Esophagus squamous epithelium (tissue), 5 donors: ENCODE data around the gene SLC16A9. TPM values are rescaled to one million over a fixed set of nuclear protein-coding genes. Genes with fewer than 3 reads are reported as not detected.
"Not testable (repeated sequence)": the region's sequence is repeated elsewhere in the genome, so short reads cannot be mapped to it uniquely, and the experiment has no call there.

ENCODE experiments used
- DNase-seq: peaks from one replicate; lab custom pipeline; 2025; lab: John Stamatoyannopoulos, UW
- H3K27ac ChIP-seq, 4 donors: fragments of 200-600 bp; sonication (generic); one replicate each; pipeline ENCODE4 v1.5.1; 2016 to 2019; ENCODE audit warnings: mild to moderate bottlenecking in 1 of 4
- H3K27me3 ChIP-seq, 4 donors: fragments of 200-600 bp; sonication (generic); 1 replicate in 3 of 4; 2 replicates in 1 of 4; pipeline versions ENCODE4 v1.5.1 to v1.6.0; 2017 to 2021; ENCODE audit warnings: antibody characterized with exemption in 1 of 4
- H3K36me3 ChIP-seq, 3 donors: fragments of 200-600 bp; sonication (generic); one replicate each; pipeline ENCODE4 v1.5.1; 2016 to 2019
- H3K4me1 ChIP-seq, 3 donors: fragments of 200-600 bp; sonication (generic); one replicate each; pipeline ENCODE4 v1.5.1; 2017 to 2019
- H3K4me3 ChIP-seq, 4 donors: fragments of 200-600 bp; sonication (generic); 1 replicate in 3 of 4; 2 replicates in 1 of 4; pipeline ENCODE4 v1.5.1; 2016 to 2019; ENCODE audit warnings: mild to moderate bottlenecking in 2 of 4, moderate library complexity in 1 of 4
- H3K9me3 ChIP-seq, 3 donors: fragments of 200-600 bp; sonication (generic); one replicate each; pipeline ENCODE4 v1.5.1; 2016 to 2019
- POLR2A ChIP-seq, 4 donors: fragments of 450-650 bp; IDR thresholded peaks; one replicate each; pipeline ENCODE4 v1.6.1; 2017; ENCODE audit warnings: antibody characterized with exemption in 4 of 4, mild to moderate bottlenecking in 4 of 4, moderate library complexity in 3 of 4
- WGBS, 2 donors: methylation state at CpG; one replicate each; pipeline ENCODE4 v1.1.5; 2018; 5-methylcytosine and 5-hydroxymethylcytosine counted together
- intact Hi-C: fragments of 100-400 bp; cut with DNase I; formaldehyde crosslinking; loops from one replicate; pipeline ENCODE4 v1.15.0; 2022
- total RNA-seq, 4 donors: library from RNA; depleted of rRNA; stranded (reverse); fragments of >200 nt; gene quantifications; one replicate each; pipeline ENCODE4 v1.1.0, GENCODE V29; 2016
- TF ChIP-seq, protein P1 (sequence below), 6 experiments: fragments of 450-650 bp in 4 of 6; fragments of 200-600 bp in 2 of 6; sonication (generic) in 2 of 6; IDR thresholded peaks; one replicate each; pipeline ENCODE4 v1.5.1; 2016 to 2019; ENCODE audit warnings: antibody characterized with exemption in 6 of 6, mild to moderate bottlenecking in 4 of 6, moderate library complexity in 4 of 6
- donor health status: DM: yes; HTN: yes; CAD: no.

Gene SLC16A9
- total RNA-seq, 4 donors from 2014 or later: 7.8 to 25.6 (median 15.0) TPM

DNA sequence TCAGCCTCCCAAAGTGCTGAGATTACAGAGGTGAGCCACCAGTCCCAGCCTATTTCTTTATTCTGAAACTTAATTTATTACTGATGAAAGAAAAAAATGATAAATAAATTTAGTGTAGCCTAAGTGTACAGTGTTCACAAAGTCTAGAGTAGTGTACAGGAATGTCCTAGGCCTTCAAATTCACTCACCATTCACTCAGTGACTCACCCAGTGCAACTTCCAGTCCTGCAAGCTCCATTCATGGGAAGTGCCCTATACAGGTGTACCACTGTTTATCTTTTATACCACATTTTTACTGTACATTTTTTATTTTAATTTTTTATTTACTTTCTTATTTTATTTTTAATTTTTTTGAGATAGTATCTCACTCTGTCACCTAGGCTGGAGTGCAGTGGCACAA lies 31.4 kb upstream of the SLC16A9 start:
- H3K27ac ChIP-seq: peak overlapping the region in 2 of 4 donors; percentile 34 to 38
- no peaks in the 10 kb centered on the region for H3K36me3 ChIP-seq
- H3K4me1 ChIP-seq: peaks cover 0 to 8% (median 0%) of the 10 kb centered on the region in 3 donors

DNA sequence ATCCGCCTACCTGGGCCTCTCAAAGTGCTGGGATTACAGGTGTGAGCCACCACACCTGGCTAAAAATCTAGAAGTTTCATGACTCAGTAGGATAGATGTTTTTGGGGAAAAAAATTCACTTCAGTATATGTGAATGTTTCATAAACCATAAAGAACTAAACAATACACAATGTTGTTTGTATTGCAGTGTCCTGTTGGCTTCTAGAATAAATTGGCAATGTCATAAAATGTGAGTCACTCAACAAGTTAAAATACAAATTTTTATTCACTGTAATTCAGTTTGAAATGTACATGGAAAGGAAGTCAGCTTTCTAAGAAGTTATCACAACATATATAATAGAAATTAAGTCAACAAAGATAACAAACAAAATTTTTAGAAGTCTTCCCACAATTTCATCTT lies 27.1 kb upstream of the SLC16A9 start:
- no peak overlapping the region for H3K27ac ChIP-seq
- no peaks in the 10 kb centered on the region for H3K27me3 ChIP-seq
- no peaks in the 10 kb centered on the region for H3K36me3 ChIP-seq
- 75 to 92% methylated on average over 1 of the region's 1 CpG for WGBS, 2 donors
- no peaks in the 10 kb centered on the region for H3K9me3 ChIP-seq
- DNase-seq: no peak
- peaks cover 0 to 8% (median 0%) of the 10 kb centered on the region in 3 donors for H3K4me1 ChIP-seq
- intact Hi-C loops: no loop called here
- TF ChIP-seq POLR2A (IDR thresholded peaks at IDR 0.05): no peak
- TF ChIP-seq, protein P1, sequence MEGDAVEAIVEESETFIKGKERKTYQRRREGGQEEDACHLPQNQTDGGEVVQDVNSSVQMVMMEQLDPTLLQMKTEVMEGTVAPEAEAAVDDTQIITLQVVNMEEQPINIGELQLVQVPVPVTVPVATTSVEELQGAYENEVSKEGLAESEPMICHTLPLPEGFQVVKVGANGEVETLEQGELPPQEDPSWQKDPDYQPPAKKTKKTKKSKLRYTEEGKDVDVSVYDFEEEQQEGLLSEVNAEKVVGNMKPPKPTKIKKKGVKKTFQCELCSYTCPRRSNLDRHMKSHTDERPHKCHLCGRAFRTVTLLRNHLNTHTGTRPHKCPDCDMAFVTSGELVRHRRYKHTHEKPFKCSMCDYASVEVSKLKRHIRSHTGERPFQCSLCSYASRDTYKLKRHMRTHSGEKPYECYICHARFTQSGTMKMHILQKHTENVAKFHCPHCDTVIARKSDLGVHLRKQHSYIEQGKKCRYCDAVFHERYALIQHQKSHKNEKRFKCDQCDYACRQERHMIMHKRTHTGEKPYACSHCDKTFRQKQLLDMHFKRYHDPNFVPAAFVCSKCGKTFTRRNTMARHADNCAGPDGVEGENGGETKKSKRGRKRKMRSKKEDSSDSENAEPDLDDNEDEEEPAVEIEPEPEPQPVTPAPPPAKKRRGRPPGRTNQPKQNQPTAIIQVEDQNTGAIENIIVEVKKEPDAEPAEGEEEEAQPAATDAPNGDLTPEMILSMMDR (IDR thresholded peaks at IDR 0.05): no peak
- H3K4me3 ChIP-seq: no peak overlapping the region

More for the DNA sequence above, 31.4 kb upstream of the SLC16A9 start:
- no peak for DNase-seq
- H3K4me3 ChIP-seq: no peak overlapping the region
- H3K27me3 ChIP-seq: no peaks in the 10 kb centered on the region
- H3K9me3 ChIP-seq: no peaks in the 10 kb centered on the region
- intact Hi-C loops: no loop called here
- TF ChIP-seq, protein P1 (IDR thresholded peaks at IDR 0.05): no peak
- TF ChIP-seq POLR2A (IDR thresholded peaks at IDR 0.05): no peak

DNA sequence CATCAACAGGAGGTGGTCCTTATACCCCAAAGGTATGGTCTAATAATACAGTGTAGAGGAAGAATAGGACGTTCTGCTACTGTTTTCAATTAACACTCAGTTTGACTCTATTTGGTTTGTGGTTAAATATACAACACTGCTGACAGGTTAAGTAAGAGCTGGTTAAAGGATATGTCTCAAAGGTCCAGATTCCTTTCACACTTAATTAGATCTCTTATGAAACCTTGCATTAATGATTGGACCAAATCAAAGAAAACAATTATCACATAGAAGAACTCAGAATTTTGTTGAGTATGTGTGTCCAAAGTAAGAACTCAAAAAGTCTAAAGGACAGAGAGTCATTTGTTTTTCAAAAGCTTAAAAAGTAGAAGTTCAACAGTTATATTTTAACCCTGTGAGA lies 25.6 kb upstream of the SLC16A9 start:
- H3K27me3 ChIP-seq: no peaks in the 10 kb centered on the region
- H3K9me3 ChIP-seq: no peaks in the 10 kb centered on the region
- TF ChIP-seq POLR2A (IDR thresholded peaks at IDR 0.05): no peak
- TF ChIP-seq, protein P1 (IDR thresholded peaks at IDR 0.05): no peak
- intact Hi-C loops: no loop called here
- H3K4me1 ChIP-seq: no peaks in the 10 kb centered on the region
- WGBS, 2 donors: 43 to 48% methylated on average over 1 of the region's 1 CpG
- no peak for DNase-seq
- no peaks in the 10 kb centered on the region for H3K36me3 ChIP-seq
- no peak overlapping the region for H3K27ac ChIP-seq
- H3K4me3 ChIP-seq: no peak overlapping the region

DNA sequence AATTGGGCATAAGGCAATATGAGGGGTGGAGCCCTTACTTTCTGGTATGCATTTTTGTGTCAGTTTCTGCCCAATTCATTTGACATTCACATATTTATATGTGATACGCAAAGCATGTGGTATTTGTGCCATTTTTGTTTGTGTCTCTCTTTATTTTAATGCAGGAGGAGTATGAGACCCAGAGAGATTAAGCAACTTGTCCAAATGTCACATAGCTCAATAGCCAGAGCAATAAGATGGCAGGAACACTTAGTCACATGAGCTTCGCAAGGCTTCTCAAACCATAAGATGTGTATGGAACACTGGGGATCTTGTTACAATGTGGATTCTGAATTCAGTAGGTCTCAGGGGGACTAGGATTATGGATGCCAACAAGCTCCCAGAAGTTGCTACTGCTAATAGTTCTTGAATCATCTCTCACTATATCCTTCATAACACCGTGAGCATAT lies 24.4 kb upstream of the SLC16A9 start:
- no peak overlapping the region for H3K4me3 ChIP-seq

DNA sequence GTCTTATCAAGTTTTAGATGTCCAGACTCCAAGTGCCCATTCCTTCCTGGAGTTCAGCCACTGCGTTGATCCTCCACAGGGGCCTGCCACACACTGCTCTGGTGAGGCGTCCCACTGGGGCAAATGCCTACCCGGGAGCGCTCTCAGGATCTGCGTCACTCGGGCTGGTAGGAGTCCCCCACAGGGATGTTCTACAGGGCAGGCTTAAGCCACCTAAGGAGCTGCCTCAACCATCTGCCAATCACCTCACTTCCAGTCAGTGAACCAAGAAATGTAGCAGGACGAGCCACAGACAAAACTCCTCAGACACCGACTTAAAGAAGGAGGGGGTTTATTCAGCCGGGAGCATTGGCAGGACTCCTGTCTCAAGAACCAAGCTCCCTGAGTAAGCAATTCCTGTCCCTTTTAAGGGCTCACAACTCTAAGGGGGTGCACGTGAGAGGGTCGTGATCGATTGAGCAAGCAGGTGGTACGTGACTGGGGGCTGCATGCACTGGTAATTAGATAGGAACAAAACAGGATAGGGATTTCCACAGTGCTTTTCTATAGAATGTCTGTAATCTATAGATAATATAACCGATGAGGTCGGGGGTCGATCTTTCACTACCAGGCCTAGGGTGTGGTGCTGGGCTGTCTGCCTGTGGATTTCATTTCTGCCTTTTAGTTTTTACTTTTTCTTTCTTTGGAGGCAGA lies 23.8 kb upstream of the SLC16A9 start:
- H3K36me3 ChIP-seq, H3K27ac ChIP-seq, H3K4me3 ChIP-seq, H3K4me1 ChIP-seq, intact Hi-C loops, H3K27me3 ChIP-seq, H3K9me3 ChIP-seq, DNase-seq: not testable (repeated sequence)
- 85 to 90% methylated on average over 8 to 9 of the region's 16 CpGs for WGBS, 2 donors

More for the DNA sequence above, 24.4 kb upstream of the SLC16A9 start:
- DNase-seq: no peak
- TF ChIP-seq, protein P1 (IDR thresholded peaks at IDR 0.05): no peak
- TF ChIP-seq POLR2A (IDR thresholded peaks at IDR 0.05): no peak
- no peak overlapping the region for H3K27ac ChIP-seq
- no peaks in the 10 kb centered on the region for H3K4me1 ChIP-seq
- H3K27me3 ChIP-seq: no peaks in the 10 kb centered on the region
- WGBS, 2 donors: 63 to 83% methylated on average over 3 of the region's 3 CpGs
- intact Hi-C loops: no loop called here
- no peaks in the 10 kb centered on the region for H3K36me3 ChIP-seq
- no peaks in the 10 kb centered on the region for H3K9me3 ChIP-seq

DNA sequence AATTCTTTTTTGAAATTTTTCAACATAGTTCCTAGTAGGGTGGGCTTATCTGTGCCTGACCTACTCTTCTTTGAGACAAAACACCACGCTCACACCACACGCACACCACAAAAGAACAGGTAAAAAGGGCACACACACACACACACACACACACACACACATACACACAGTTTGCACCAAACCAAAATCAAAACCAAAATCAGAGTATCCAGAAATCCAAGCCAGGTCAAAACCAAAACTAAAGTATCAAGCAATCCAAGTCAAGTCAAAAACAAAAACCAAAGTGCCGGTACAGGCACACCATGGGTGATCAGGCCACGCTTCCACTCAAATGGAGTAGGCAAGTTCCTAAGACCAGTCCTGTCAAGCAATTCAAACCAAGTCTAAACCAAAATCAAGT lies 23.2 kb upstream of the SLC16A9 start:
- H3K27me3 ChIP-seq, H3K36me3 ChIP-seq, H3K4me1 ChIP-seq, intact Hi-C loops, H3K27ac ChIP-seq, DNase-seq, H3K4me3 ChIP-seq, H3K9me3 ChIP-seq: not testable (repeated sequence)
- 85 to 93% methylated on average over 4 of the region's 4 CpGs for WGBS, 2 donors

DNA sequence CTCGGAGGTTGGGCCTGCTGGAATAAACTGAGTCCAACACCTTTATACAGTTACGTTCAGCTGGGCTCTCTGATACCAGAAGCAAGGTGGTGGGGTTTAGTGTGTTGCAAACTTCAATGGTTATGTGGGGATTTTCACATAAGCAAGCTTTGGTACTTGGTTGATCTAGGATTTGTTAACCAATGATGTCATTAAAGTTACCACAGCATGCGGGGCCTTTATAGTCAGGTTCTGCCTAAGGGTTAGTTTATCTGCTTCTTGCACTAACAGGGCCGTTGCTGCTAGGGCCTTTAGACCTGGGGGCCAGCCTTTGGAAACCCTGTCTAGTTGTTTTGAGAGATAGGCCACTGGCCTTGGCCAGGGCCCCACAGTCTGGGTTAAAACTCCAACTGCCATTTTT lies 19.5 kb upstream of the SLC16A9 start:
- 79 to 85% methylated on average over 4 of the region's 4 CpGs for WGBS, 2 donors
- H3K27ac ChIP-seq, H3K36me3 ChIP-seq, H3K4me3 ChIP-seq, DNase-seq, intact Hi-C loops, H3K27me3 ChIP-seq, H3K4me1 ChIP-seq, H3K9me3 ChIP-seq: not testable (repeated sequence)
